CD14-positive monocyte (primary cell): ENCODE measurements around the gene PLXNA1. TPM values are rescaled to one million over a fixed set of nuclear protein-coding genes. Genes with fewer than 3 reads are reported as not detected.

Source experiments
- DNase-seq, 3 donors: peaks; one replicate each; pipeline ENCODE4 v3.0.0-alpha.2; 2011 to 2022
- H2AFZ ChIP-seq: 2 replicates; pipeline ENCODE4 v1.6.0; 2012; ENCODE audit warnings: mild to moderate bottlenecking, low read depth, low read length, inconsistent platforms; ENCODE audit not compliant: insufficient read depth, poor library complexity, severe bottlenecking
- H3K27ac ChIP-seq, 2 donors: 1 replicate in 1 of 2; 2 replicates in 1 of 2; pipeline ENCODE4 v1.5.1; 2012 to 2013; ENCODE audit warnings: low read length in 2 of 2, control low read depth in 1 of 2, inconsistent platforms in 1 of 2, low read depth in 1 of 2, mild to moderate bottlenecking in 1 of 2
- H3K27me3 ChIP-seq, 2 donors: one replicate each; pipeline versions ENCODE4 v1.6.0 to v1.6.1; 2011 to 2013; ENCODE audit warnings: low read length in 2 of 2; ENCODE audit not compliant: control insufficient read depth in 2 of 2, insufficient read depth in 2 of 2
- H3K36me3 ChIP-seq, 2 donors: replicated peaks in 1 of 2; 1 replicate in 1 of 2; 2 replicates in 1 of 2; pipeline versions ENCODE4 v1.5.1 to v1.6.1; 2012 to 2013; ENCODE audit warnings: low read length in 2 of 2, control low read depth in 1 of 2, inconsistent platforms in 1 of 2, mild to moderate bottlenecking in 1 of 2; ENCODE audit not compliant: insufficient read depth in 2 of 2, control insufficient read depth in 1 of 2
- H3K4me1 ChIP-seq, 2 donors: 1 replicate in 1 of 2; 2 replicates in 1 of 2; pipeline versions ENCODE4 v1.5.1 to v1.6.1; 2012 to 2013; ENCODE audit warnings: low read length in 2 of 2, control low read depth in 1 of 2, inconsistent platforms in 1 of 2, mild to moderate bottlenecking in 1 of 2, moderate library complexity in 1 of 2; ENCODE audit not compliant: insufficient read depth in 2 of 2, control insufficient read depth in 1 of 2
- H3K4me2 ChIP-seq: replicated peaks from 2 replicates; pipeline ENCODE3; 2012; ENCODE audit warnings: low read length, moderate library complexity, mild to moderate bottlenecking; ENCODE audit not compliant: poor library complexity, severe bottlenecking; ENCODE audit errors: extremely low read depth
- H3K4me3 ChIP-seq, 3 experiments: fragments of 200-600 bp in 1 of 3; sonication (generic) in 1 of 3; replicated peaks in 1 of 3; 1 replicate in 2 of 3; 2 replicates in 1 of 3; pipeline ENCODE4 v1.5.1; 2011 to 2013; ENCODE audit warnings: low read length in 3 of 3, mild to moderate bottlenecking in 3 of 3, control low read depth in 2 of 3, low read depth in 2 of 3, inconsistent platforms in 1 of 3, moderate library complexity in 1 of 3
- H3K79me2 ChIP-seq: 2 replicates; pipeline ENCODE4 v1.6.0; 2012; ENCODE audit warnings: mild to moderate bottlenecking, control low read depth, inconsistent platforms, low read length, moderate library complexity; ENCODE audit not compliant: insufficient read depth
- H3K9ac ChIP-seq: 2 replicates; pipeline ENCODE4 v1.6.0; 2017; ENCODE audit warnings: low read length, mild to moderate bottlenecking; ENCODE audit not compliant: insufficient read depth, poor library complexity, severe bottlenecking
- H3K9me3 ChIP-seq, 2 donors: replicated peaks in 1 of 2; 1 replicate in 1 of 2; 2 replicates in 1 of 2; pipeline versions ENCODE4 v1.5.1 to v1.6.1; 2012 to 2013; ENCODE audit warnings: low read length in 2 of 2, control low read depth in 1 of 2; ENCODE audit not compliant: control insufficient read depth in 1 of 2, insufficient read depth in 1 of 2
- H4K20me1 ChIP-seq: 2 replicates; pipeline ENCODE4 v1.6.0; 2012; ENCODE audit warnings: mild to moderate bottlenecking, low read length, control low read depth, moderate library complexity; ENCODE audit not compliant: insufficient read depth
- H3K27ac Mint-ChIP-seq, 7 donors: one replicate each; pipeline ENCODE4 v1.8.0; 2020; ENCODE audit warnings: mild to moderate bottlenecking in 7 of 7, mixed read lengths in 7 of 7, moderate library complexity in 6 of 7, inconsistent platforms in 2 of 7
- H3K27me3 Mint-ChIP-seq, 3 donors: one replicate each; pipeline ENCODE4 v1.8.0; 2021 to 2022; ENCODE audit warnings: low read depth in 3 of 3, mild to moderate bottlenecking in 3 of 3, mixed read lengths in 3 of 3, moderate library complexity in 3 of 3, inconsistent platforms in 1 of 3
- H3K36me3 Mint-ChIP-seq, 2 donors: one replicate each; pipeline ENCODE4 v1.8.0; 2020; ENCODE audit warnings: mixed read lengths in 2 of 2, inconsistent platforms in 1 of 2, mild to moderate bottlenecking in 1 of 2
- H3K4me1 Mint-ChIP-seq: one replicate; pipeline ENCODE4 v1.8.0; 2020; ENCODE audit warnings: mild to moderate bottlenecking, mixed read lengths
- H3K4me3 Mint-ChIP-seq, 2 donors: one replicate each; pipeline ENCODE4 v1.8.0; 2020; ENCODE audit warnings: mild to moderate bottlenecking in 2 of 2, mixed read lengths in 2 of 2, moderate library complexity in 1 of 2
- H3K9me3 Mint-ChIP-seq, 7 donors: one replicate each; pipeline ENCODE4 v1.8.0; 2020 to 2022; ENCODE audit warnings: mixed read lengths in 7 of 7, mild to moderate bottlenecking in 6 of 7, moderate library complexity in 6 of 7, inconsistent platforms in 2 of 7
- CTCF ChIP-seq: fragments of 200-600 bp; IDR thresholded peaks from one replicate; pipeline ENCODE4 v1.8.0; 2022; ENCODE audit warnings: antibody characterized with exemption, mild to moderate bottlenecking
- WGBS: methylation state at CpG from one replicate; pipeline ENCODE4 v1.1.5; 2013; ENCODE audit warnings: missing lambda C conversion rate; ENCODE audit not compliant: insufficient coverage; 5-methylcytosine and 5-hydroxymethylcytosine counted together
- intact Hi-C, 2 donors: fragments of 100-400 bp; cut with micrococcal nuclease; formaldehyde crosslinking; loops; one replicate each; pipeline versions ENCODE4 v1.15.0 to v1.15.1; 2023
- polyA plus RNA-seq, 3 donors: library from polyadenylated mRNA; depleted of rRNA in 1 of 3; unstranded in 2 of 3; stranded (reverse) in 1 of 3; fragments of 300-500 nt in 2 of 3; fragments of >200 nt in 1 of 3; fragmentation: Illumina TruSeq in 2 of 3; gene quantifications; 1 replicate in 2 of 3; 2 replicates in 1 of 3; pipeline ENCODE4 v1.2.3, GENCODE V29; 2012 to 2021

PLXNA1 gene
- polyA plus RNA-seq, 3 donors = 2.7 TPM; not detected in 2

- DNase-seq = no peak
- H3K4me1 ChIP-seq = no peaks in the 10 kb centered on the region
- H3K27me3 Mint-ChIP-seq = peaks cover 0 to 3% (median 0%) of the 10 kb centered on the region in 3 donors
- no peak for TF ChIP-seq CTCF
- 96% methylated on average over 14 of the region's 15 CpGs for WGBS
- no peaks in the 10 kb centered on the region for H3K79me2 ChIP-seq
- H3K9me3 ChIP-seq = no peaks in the 10 kb centered on the region
- no peak overlapping the region for H3K4me3 ChIP-seq
- H3K4me3 Mint-ChIP-seq = no peak overlapping the region
- no peaks in the 10 kb centered on the region for H3K36me3 Mint-ChIP-seq
- no peak overlapping the region for H2AFZ ChIP-seq
- no peaks in the 10 kb centered on the region for H3K36me3 ChIP-seq
- H3K4me1 Mint-ChIP-seq = no peaks in the 10 kb centered on the region
- H3K4me2 ChIP-seq = no peak overlapping the region
- H3K27ac Mint-ChIP-seq = no peak overlapping the region
- H3K9ac ChIP-seq = no peak overlapping the region
- no peaks in the 10 kb centered on the region for H3K27me3 ChIP-seq
- intact Hi-C loops = no loop called here
- no peaks in the 10 kb centered on the region for H4K20me1 ChIP-seq
- H3K9me3 Mint-ChIP-seq = peaks cover 0 to 3% (median 0%) of the 10 kb centered on the region in 7 donors
- H3K27ac ChIP-seq = no peak overlapping the region
These were observed 16.5 kb downstream of the PLXNA1 start for GRCh38 chr3:126999383-126999782.

GRCh38 chr3:127000119-127000518 is 17.2 kb downstream of the PLXNA1 start:
- Mint-ChIP-seq H3K4me3 (no peak overlapping the region), H3K36me3 (no peaks in the 10 kb centered on the region), H3K9me3 (peaks cover 0 to 3% (median 0%) of the 10 kb centered on the region in 7 donors), H3K27me3 (peaks cover 0 to 3% (median 0%) of the 10 kb centered on the region in 3 donors), H3K27ac (no peak overlapping the region), H3K4me1 (no peaks in the 10 kb centered on the region)
- WGBS = 94% methylated on average over 15 of the region's 15 CpGs
- no peaks in the 10 kb centered on the region for H4K20me1 ChIP-seq
- intact Hi-C loops = no loop called here
- H3K79me2 ChIP-seq = no peaks in the 10 kb centered on the region
- no peak for DNase-seq
- TF ChIP-seq CTCF = no peak
- H3K27ac ChIP-seq = no peak overlapping the region
- H3K4me2 ChIP-seq = no peak overlapping the region
- no peaks in the 10 kb centered on the region for H3K9me3 ChIP-seq
- H3K27me3 ChIP-seq = no peaks in the 10 kb centered on the region
- no peak overlapping the region for H3K9ac ChIP-seq
- H2AFZ ChIP-seq = no peak overlapping the region
- no peak overlapping the region for H3K4me3 ChIP-seq
- no peaks in the 10 kb centered on the region for H3K4me1 ChIP-seq
- no peaks in the 10 kb centered on the region for H3K36me3 ChIP-seq
